Uterus (tissue), 2 donors: ENCODE results near the gene BET1L.
"Not testable (repeated sequence)": the region's sequence is repeated elsewhere in the genome, so short reads cannot be mapped to it uniquely, and the experiment has no call there.

Experiments used
- CTCF ChIP-seq, 4 experiments: fragments of 200-600 bp in 2 of 4; fragments of 450-650 bp in 2 of 4; sonication (generic) in 2 of 4; IDR thresholded peaks; one replicate each; pipeline ENCODE4 v1.5.1; 2016 to 2019; ENCODE audit warnings: antibody characterized with exemption in 4 of 4, mild to moderate bottlenecking in 2 of 4, moderate library complexity in 1 of 4
- POLR2A ChIP-seq, 2 donors: fragments of 450-650 bp; IDR thresholded peaks; one replicate each; pipeline ENCODE4 v1.6.1; 2016; ENCODE audit warnings: antibody characterized with exemption in 2 of 2, mild to moderate bottlenecking in 1 of 2, moderate library complexity in 1 of 2

GRCh38 chr11:193481-193880 lies 13.7 kb downstream of the BET1L start:
- TF ChIP-seq CTCF, POLR2A (IDR thresholded peaks at IDR 0.05): not testable (repeated sequence)
